Activated naive CD8-positive, alpha-beta T cell treated with anti-CD3 and anti-CD28 coated beads, Interleukin-2, amount 50 U/mL, for 16 hours (primary cell): ENCODE measurements around the gene PLAC8L1.
"Not testable (repeated sequence)": the region's sequence is repeated elsewhere in the genome, so short reads cannot be mapped to it uniquely, and the experiment has no call there.

ENCODE experiments used
- DNase-seq: peaks from one replicate; pipeline ENCODE4 v3.0.0-alpha.2; 2020; ENCODE audit warnings: low read depth, low spot score

PLAC8L1 gene

GRCh38 chr5:146105477-146105876 lies at the start of gene PLAC8L1:
Gene PLAC8L1, minus strand, starts transcription at chr5:146105577. Its CDS starts 1,266 bp downstream, at chr5:146104311.
- DNase-seq, result no peak

DNA sequence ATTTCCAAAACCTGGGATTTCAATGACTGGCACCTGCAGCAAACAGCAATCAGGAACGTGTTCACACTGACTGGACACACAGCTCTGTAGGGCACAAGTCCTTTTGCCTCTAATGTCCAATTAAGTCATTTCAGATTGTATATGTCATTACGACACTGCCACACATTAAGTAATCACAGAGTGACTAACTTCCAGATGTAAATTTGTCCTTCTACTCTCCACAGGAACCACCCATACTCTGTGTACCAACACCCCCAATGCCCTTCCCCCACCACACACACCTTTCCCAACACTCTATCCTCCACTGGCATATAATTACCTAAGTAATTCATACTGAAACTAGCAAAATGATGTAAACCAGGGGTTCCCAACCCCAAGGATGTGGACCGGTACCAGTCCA lies 46.6 kb upstream of the PLAC8L1 start:
- DNase-seq, result no peak

DNA sequence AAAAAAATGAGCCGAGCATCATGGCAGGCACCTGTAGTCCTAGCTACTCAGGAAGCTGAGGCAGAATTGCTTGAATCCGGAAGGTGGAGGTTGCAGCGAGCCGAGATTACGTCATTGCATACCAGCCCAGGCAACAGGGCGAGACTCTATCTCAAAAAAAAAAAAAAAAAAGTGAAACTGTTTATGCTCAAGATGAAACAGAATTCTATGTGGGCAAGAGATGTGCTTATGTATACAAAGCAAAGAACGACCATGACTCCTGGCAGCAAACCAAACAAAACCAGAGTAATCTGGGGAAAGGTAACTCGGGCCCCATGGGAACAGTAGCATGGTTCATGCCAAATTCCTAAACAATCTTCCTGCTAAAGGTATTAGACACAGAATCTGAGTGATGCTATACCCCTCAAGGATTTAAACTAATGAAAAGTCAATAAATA lies 32.6 kb upstream of the PLAC8L1 start:
- DNase-seq, result no peak

DNA sequence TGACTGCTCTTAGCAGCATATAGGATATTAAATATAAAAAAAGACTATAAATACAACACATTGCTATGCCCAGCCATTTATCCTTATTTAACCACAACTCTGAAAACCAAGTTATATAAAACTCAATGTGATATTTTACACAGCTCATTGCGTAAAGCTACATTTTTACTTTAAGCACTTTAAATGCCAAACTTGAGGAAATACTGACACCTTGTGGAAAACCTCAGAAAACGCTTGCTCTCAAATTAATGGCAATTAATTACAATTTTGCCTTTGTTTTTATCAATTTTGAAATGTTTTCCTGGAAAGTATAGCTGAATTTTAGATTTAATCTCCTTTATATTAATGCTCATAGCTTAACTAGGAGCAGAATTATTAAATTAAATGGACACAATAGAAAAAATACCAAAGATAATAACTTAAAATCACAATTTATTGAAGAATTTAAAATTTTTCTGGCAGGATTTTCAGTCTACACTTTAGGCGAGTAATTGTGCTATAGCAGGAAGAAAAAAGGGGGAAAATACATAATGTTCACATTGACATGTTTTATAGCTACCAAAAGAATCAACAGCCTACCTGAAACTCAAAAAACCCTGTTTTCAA lies 25.2 kb upstream of the PLAC8L1 start:
- DNase-seq, result no peak

GRCh38 chr5:146126068-146126467 lies 20.7 kb upstream of the PLAC8L1 start:
- DNase-seq, result no peak

- DNase-seq, result no peak
Measured at GRCh38 chr5:146124580-146124979, 19.2 kb upstream of the PLAC8L1 start.

DNA sequence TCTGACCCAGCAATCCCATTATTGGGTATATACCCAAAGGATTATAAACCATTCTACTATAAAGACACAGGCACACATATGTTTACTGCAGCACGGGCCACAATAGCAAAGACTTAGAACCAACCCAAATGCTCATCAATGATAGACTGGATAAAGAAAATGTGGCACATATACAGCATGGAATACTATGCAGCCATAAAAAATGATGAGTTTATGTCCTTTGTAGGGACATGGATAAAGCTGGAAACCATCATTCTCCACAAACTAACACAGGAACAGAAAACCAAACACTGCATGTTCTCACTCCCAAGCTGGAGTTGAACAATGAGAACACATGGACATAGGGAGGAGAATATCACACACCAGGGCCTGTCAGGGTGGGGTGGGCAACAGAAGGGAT lies 16.1 kb upstream of the PLAC8L1 start:
- not testable (repeated sequence) for DNase-seq

DNA sequence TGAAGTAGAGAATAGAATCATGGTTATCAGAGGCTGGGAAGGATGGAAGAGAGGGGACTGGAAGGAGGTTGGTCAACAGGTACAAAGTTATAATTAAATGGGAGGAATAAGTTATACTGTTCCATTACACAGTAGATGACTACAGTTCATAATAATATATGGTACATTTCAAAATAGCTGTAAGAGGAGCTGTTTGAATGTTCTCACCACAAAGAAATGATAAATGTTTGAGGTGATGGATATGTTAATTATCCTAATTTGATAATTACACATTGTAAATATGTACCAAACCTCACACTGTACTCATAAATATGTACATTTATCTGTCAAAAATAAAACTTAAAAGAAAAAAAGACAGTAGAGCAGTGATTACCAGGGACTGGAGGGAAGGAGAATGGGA lies 12.9 kb upstream of the PLAC8L1 start:
- no peak for DNase-seq

- DNase-seq, result not testable (repeated sequence)
Measured at GRCh38 chr5:146117216-146117615, 11.8 kb upstream of the PLAC8L1 start.

DNA sequence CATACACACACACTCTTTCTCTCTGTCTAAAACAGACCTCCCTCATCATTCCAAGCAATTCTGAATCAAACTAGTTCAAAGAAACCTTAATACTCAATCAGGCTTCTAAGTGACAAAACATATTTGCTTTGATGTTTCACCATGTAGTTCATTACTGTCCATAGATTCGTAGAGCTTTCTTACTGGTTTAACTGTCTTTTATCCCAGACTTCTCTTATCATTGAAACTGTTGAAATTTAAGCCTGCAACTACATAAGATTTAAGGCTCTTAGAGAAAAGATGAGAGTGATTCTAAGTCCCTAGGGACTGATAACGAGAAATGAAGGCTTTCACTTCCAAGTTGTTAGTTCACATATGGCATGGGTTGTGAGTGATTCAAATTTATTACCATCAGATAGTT lies 11.0 kb upstream of the PLAC8L1 start:
- no peak for DNase-seq

GRCh38 chr5:146112476-146112875 lies 7.1 kb upstream of the PLAC8L1 start:
- no peak for DNase-seq

GRCh38 chr5:146111409-146111808 lies 6.0 kb upstream of the PLAC8L1 start:
- no peak for DNase-seq

DNA sequence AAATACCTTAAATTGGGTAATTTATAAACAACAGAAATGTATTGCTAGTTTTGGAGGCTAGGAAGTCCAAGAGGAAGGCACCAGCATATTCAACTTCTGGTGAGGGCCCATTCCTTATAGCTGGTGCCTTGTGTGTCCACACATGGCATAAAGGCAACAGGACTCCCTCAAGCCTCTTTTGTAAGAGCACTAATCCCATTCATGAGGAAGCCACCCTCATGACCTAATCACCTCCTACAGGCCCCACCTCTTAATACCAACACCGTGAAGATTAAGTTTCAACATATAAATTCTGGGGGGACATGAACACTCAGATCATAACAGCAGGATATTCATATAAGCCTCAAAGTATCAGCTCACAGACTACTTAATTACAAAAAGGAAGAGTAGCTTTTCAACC lies 4.0 kb upstream of the PLAC8L1 start:
- no peak for DNase-seq

DNA sequence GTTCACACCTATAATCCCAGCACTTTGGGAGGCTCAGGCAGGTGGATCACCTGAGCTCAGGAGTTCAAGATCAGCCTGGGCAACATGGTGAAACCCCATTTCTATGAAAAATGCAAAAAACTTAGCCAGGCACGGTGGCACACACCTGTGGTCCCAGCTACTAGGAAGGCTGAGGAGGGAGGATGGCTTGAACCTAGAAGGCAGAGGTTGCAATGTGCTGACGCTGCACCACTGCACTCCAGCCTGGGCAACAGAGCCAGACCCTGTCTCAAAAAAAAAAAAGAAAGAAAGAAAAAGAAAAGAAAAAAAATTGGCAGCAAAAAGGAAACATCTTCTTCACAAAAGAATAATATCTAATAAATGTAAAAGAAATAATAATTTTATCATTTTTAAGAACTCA lies 3.5 kb upstream of the PLAC8L1 start:
- DNase-seq, result not testable (repeated sequence)

GRCh38 chr5:146107901-146108300 lies 2.5 kb upstream of the PLAC8L1 start:
- DNase-seq, result no peak

DNA sequence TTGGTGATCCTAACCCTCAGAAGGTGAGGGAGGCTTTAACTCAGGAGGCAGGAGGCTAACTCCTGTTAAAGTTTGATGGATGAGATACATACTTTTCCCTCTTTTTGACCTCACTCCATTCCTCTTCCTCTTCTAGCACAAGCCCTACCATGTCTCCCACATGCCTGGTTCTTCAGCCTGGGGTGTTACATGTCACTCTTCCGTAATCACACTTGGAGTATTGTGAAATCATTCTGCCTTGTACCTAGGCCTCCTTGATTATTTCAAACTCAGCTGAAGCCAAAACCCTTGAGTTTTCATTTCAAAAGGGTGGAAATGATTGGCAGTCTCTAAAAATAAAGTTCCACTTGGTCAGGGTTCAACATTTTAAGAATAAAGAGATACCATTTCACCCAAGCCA lies 1.8 kb downstream of the PLAC8L1 start:
- no peak for DNase-seq

DNA sequence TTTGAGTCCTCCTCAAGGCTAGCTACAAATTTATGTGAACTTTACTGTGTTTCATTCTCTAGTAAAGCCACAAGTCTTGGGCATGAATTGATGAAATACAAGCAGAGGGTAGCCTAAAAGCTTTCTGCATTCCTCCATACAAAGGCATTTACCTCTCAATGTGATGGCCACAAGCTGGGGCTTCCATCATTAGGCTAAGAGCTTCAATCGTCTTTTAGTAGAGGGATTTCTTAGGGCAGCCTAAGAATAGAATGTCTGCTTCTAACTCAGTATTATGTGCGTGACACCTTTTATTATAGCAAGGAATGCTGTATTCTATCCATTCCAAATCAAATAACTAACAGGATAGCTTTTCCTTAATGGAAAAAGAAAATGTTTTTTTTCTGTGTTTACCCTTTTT lies 3.7 kb downstream of the PLAC8L1 start:
- no peak for DNase-seq

- no peak for DNase-seq
Measured at GRCh38 chr5:146098047-146098446, 7.3 kb downstream of the PLAC8L1 start.

GRCh38 chr5:146091881-146092280 lies 13.5 kb downstream of the PLAC8L1 start:
- DNase-seq, result no peak

- DNase-seq, result no peak
Measured at GRCh38 chr5:146089287-146089686, 16.1 kb downstream of the PLAC8L1 start.

DNA sequence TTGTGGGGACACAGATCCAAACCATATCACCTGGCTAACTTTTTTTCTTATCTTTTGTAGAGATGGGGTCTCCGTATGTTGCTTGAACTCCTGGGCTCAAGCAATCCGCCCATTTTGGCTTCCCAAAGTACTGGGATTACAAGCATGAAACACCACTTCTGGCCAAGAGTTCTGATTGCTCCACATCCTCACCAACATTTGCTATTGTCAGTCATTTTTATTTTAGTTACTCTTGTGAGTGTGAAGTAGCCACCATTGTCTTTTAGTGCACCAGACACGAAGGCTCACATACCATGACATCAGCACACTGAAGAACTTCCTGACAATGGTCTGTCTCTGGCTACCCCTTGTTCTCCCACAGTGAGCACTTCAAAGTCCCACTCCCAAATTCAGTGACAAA lies 17.3 kb downstream of the PLAC8L1 start:
- no peak for DNase-seq

DNA sequence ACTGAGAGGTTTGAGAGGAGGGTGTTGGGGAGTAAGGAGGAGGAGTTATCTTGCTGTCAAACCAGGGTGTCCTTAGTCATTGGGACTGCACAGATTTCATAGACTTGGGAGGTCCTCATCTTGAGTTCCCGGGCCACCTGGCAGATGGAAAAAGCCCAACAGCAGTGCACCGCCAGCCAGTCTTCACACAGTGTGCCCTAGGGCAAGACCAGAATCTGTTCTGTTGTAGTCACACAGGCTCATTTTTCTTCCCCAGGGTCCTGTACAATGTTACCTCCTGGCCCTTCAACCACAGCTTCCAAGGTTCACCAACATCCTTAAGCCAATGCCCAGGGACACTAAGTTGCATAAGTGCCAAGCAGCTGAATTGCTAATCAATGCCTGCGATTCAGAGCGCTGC lies 21.0 kb downstream of the PLAC8L1 start:
- no peak for DNase-seq

- DNase-seq, result no peak
Measured at GRCh38 chr5:146082798-146083197, 22.6 kb downstream of the PLAC8L1 start.

DNA sequence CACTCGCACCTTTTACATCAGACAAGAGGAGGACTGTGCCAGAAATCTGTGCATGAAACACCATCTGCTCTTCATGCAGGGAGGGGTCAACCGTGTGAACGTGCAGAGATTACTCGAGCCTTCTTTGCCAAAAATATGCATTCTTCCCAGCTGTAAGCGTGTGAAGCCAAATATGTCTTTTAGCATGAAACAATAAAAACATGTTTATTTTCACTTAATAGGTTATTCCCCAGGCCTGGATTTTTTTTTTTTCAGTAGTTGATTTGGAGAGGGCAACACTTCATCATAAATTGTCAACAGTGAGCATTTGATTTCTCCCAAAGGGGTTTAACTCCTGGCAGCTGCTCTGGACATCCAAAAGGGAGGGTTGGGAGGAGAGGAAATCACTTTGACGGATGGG lies 23.8 kb downstream of the PLAC8L1 start:
- DNase-seq, result no peak
